GM20431 (cell line): Measurements from ENCODE around the gene COPA.

Source experiments
- in situ Hi-C: fragments of 300-500 bp; cut with MseI, MboI; formaldehyde crosslinking; loops from one replicate; pipeline ENCODE4 v1.15.0; 2020; ENCODE audit warnings: low sequenced_read_pairs; ENCODE audit not compliant: unreplicated experiment

Gene COPA

DNA sequence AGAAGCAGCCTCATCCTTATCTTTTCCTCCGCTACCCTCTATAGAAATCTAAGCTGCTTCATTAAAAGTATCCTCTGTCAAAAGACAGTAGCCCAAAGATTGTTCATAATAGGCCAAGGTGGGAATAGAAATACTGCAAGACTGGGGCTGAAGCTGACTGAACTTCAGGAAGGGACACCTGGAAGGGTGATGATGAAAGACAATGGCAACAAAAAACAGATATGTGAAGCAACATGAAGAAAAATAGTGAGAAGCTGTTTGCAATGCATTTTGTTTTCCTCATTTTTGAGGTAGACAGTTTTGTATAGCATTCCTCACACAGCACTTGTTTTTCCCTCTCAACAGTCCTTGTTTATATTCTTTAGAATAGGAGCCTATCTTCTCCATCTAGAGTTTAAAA lies 97.6 kb downstream of the COPA start:
- in situ Hi-C loops = no loop called here

DNA sequence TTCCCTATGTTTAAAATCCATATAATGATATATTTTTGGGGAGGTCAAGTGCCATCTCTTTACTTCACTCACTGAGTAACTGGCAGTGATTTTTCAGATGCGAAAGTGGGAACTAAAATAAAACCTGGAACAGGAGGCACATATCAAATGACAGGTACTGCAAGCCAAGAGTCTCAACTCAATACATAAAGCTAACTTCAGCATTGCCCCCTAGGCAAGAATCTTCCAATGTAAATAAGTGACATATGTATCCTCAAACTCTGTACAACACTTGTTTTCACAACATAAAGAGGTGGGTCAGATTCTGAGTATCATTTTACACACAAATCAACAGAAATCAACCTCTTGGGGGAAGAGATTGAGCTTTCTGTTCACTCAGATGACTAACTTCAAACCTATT lies 98.8 kb downstream of the COPA start:
- in situ Hi-C loops = no loop called here

- in situ Hi-C loops = no loop called here
These were observed 99.3 kb downstream of the COPA start for GRCh38 chr1:160243767-160244166.

GRCh38 chr1:160239582-160240299 lies 103.3 kb downstream of the COPA start:
- in situ Hi-C loops = no loop called here
